ENCODE results near the gene OTOG.

The OTOG gene

GRCh38 chr11:17552392-17553248 lies 5.6 kb downstream of the OTOG start:
- Histone ChIP-seq H3K4me3 (ENCODE audit: low read depth in 1 of 2, low read length in 2 of 2) (no peak overlapping the region), H3K27ac (ENCODE audit: low read length) (no peak overlapping the region), H3K4me1 (ENCODE audit: control insufficient read depth in 1 of 2, insufficient read depth in 2 of 2, low read length in 2 of 2) (no peaks in the 10 kb centered on the region), H3K27me3 (ENCODE audit: low read depth, low read length) (peaks cover 3% of the 10 kb centered on the region), H3K36me3 (ENCODE audit: control insufficient read depth in 1 of 2, insufficient read depth in 2 of 2, low read length in 2 of 2) (no peaks in the 10 kb centered on the region), H3K9me3 (ENCODE audit: control insufficient read depth in 1 of 2, low read length in 2 of 2) (no peaks in the 10 kb centered on the region)

- no peak overlapping the region for H3K4me3 ChIP-seq (ENCODE audit: low read depth in 1 of 2, low read length in 2 of 2)
- peaks cover 3% of the 10 kb centered on the region for H3K27me3 ChIP-seq (ENCODE audit: low read depth, low read length)
- no peak overlapping the region for H3K27ac ChIP-seq (ENCODE audit: low read length)
Observed at GRCh38 chr11:17553249-17553546, 6.1 kb downstream of the OTOG start.

GRCh38 chr11:17554487-17554886 lies 7.4 kb downstream of the OTOG start:
- Histone ChIP-seq H3K9me3 (ENCODE audit: control insufficient read depth in 1 of 2, low read length in 2 of 2) (no peaks in the 10 kb centered on the region), H3K27me3 (ENCODE audit: low read depth, low read length) (peaks cover 3% of the 10 kb centered on the region), H3K4me1 (ENCODE audit: control insufficient read depth in 1 of 2, insufficient read depth in 2 of 2, low read length in 2 of 2) (no peaks in the 10 kb centered on the region), H3K27ac (ENCODE audit: low read length) (no peak overlapping the region), H3K36me3 (ENCODE audit: control insufficient read depth in 1 of 2, insufficient read depth in 2 of 2, low read length in 2 of 2) (no peaks in the 10 kb centered on the region), H3K4me3 (ENCODE audit: low read depth in 1 of 2, low read length in 2 of 2) (no peak overlapping the region)

More at GRCh38 chr11:17553249-17553546, 6.1 kb downstream of the OTOG start:
- Histone ChIP-seq H3K36me3 (ENCODE audit: control insufficient read depth in 1 of 2, insufficient read depth in 2 of 2, low read length in 2 of 2) (no peaks in the 10 kb centered on the region), H3K9me3 (ENCODE audit: control insufficient read depth in 1 of 2, low read length in 2 of 2) (no peaks in the 10 kb centered on the region), H3K4me1 (ENCODE audit: control insufficient read depth in 1 of 2, insufficient read depth in 2 of 2, low read length in 2 of 2) (no peaks in the 10 kb centered on the region)

- no peaks in the 10 kb centered on the region for H3K4me1 ChIP-seq (ENCODE audit: control insufficient read depth in 1 of 2, insufficient read depth in 2 of 2, low read length in 2 of 2)
- no peak overlapping the region for H3K27ac ChIP-seq (ENCODE audit: low read length)
- peaks cover 3% of the 10 kb centered on the region for H3K27me3 ChIP-seq (ENCODE audit: low read depth, low read length)
- H3K9me3 ChIP-seq (ENCODE audit: control insufficient read depth in 1 of 2, low read length in 2 of 2): no peaks in the 10 kb centered on the region
- no peak overlapping the region for H3K4me3 ChIP-seq (ENCODE audit: low read depth in 1 of 2, low read length in 2 of 2)
- H3K36me3 ChIP-seq (ENCODE audit: control insufficient read depth in 1 of 2, insufficient read depth in 2 of 2, low read length in 2 of 2): no peaks in the 10 kb centered on the region
Observed at GRCh38 chr11:17556999-17557398, 9.9 kb downstream of the OTOG start.

- Histone ChIP-seq H3K36me3 (ENCODE audit: control insufficient read depth in 1 of 2, insufficient read depth in 2 of 2, low read length in 2 of 2) (no peaks in the 10 kb centered on the region), H3K4me3 (ENCODE audit: low read depth in 1 of 2, low read length in 2 of 2) (no peak overlapping the region), H3K9me3 (ENCODE audit: control insufficient read depth in 1 of 2, low read length in 2 of 2) (no peaks in the 10 kb centered on the region), H3K27me3 (ENCODE audit: low read depth, low read length) (peaks cover 3% of the 10 kb centered on the region), H3K27ac (ENCODE audit: low read length) (no peak overlapping the region), H3K4me1 (ENCODE audit: control insufficient read depth in 1 of 2, insufficient read depth in 2 of 2, low read length in 2 of 2) (no peaks in the 10 kb centered on the region)
Observed at GRCh38 chr11:17558025-17558780, 11.1 kb downstream of the OTOG start.

GRCh38 chr11:17558916-17559315 lies 11.9 kb downstream of the OTOG start:
- Histone ChIP-seq H3K27ac (ENCODE audit: low read length) (no peak overlapping the region), H3K9me3 (ENCODE audit: control insufficient read depth in 1 of 2, low read length in 2 of 2) (no peaks in the 10 kb centered on the region), H3K27me3 (ENCODE audit: low read depth, low read length) (peaks cover 3% of the 10 kb centered on the region), H3K4me3 (ENCODE audit: low read depth in 1 of 2, low read length in 2 of 2) (no peak overlapping the region), H3K36me3 (ENCODE audit: control insufficient read depth in 1 of 2, insufficient read depth in 2 of 2, low read length in 2 of 2) (no peaks in the 10 kb centered on the region), H3K4me1 (ENCODE audit: control insufficient read depth in 1 of 2, insufficient read depth in 2 of 2, low read length in 2 of 2) (no peaks in the 10 kb centered on the region)

- Histone ChIP-seq H3K27me3 (ENCODE audit: low read depth, low read length) (peaks cover 3% of the 10 kb centered on the region), H3K27ac (ENCODE audit: low read length) (no peak overlapping the region), H3K9me3 (ENCODE audit: control insufficient read depth in 1 of 2, low read length in 2 of 2) (no peaks in the 10 kb centered on the region), H3K4me1 (ENCODE audit: control insufficient read depth in 1 of 2, insufficient read depth in 2 of 2, low read length in 2 of 2) (no peaks in the 10 kb centered on the region), H3K4me3 (ENCODE audit: low read depth in 1 of 2, low read length in 2 of 2) (no peak overlapping the region), H3K36me3 (ENCODE audit: control insufficient read depth in 1 of 2, insufficient read depth in 2 of 2, low read length in 2 of 2) (no peaks in the 10 kb centered on the region)
Observed at GRCh38 chr11:17559341-17560087, 12.5 kb downstream of the OTOG start.

- no peak overlapping the region for H3K27ac ChIP-seq (ENCODE audit: low read length)
- no peaks in the 10 kb centered on the region for H3K36me3 ChIP-seq (ENCODE audit: control insufficient read depth in 1 of 2, insufficient read depth in 2 of 2, low read length in 2 of 2)
- H3K9me3 ChIP-seq (ENCODE audit: control insufficient read depth in 1 of 2, low read length in 2 of 2): no peaks in the 10 kb centered on the region
- H3K4me3 ChIP-seq (ENCODE audit: low read depth in 1 of 2, low read length in 2 of 2): no peak overlapping the region
- no peaks in the 10 kb centered on the region for H3K27me3 ChIP-seq (ENCODE audit: low read depth, low read length)
- no peaks in the 10 kb centered on the region for H3K4me1 ChIP-seq (ENCODE audit: control insufficient read depth in 1 of 2, insufficient read depth in 2 of 2, low read length in 2 of 2)
Observed at GRCh38 chr11:17560281-17561110, 13.4 kb downstream of the OTOG start.

GRCh38 chr11:17561111-17561415 lies 14.0 kb downstream of the OTOG start:
- H3K36me3 ChIP-seq (ENCODE audit: control insufficient read depth in 1 of 2, insufficient read depth in 2 of 2, low read length in 2 of 2): no peaks in the 10 kb centered on the region
- H3K4me3 ChIP-seq (ENCODE audit: low read depth in 1 of 2, low read length in 2 of 2): no peak overlapping the region
- H3K9me3 ChIP-seq (ENCODE audit: control insufficient read depth in 1 of 2, low read length in 2 of 2): no peaks in the 10 kb centered on the region
- no peaks in the 10 kb centered on the region for H3K4me1 ChIP-seq (ENCODE audit: control insufficient read depth in 1 of 2, insufficient read depth in 2 of 2, low read length in 2 of 2)
- H3K27me3 ChIP-seq (ENCODE audit: low read depth, low read length): no peaks in the 10 kb centered on the region
- H3K27ac ChIP-seq (ENCODE audit: low read length): no peak overlapping the region

- Histone ChIP-seq H3K9me3 (ENCODE audit: control insufficient read depth in 1 of 2, low read length in 2 of 2) (no peaks in the 10 kb centered on the region), H3K27me3 (ENCODE audit: low read depth, low read length) (no peaks in the 10 kb centered on the region), H3K4me1 (ENCODE audit: control insufficient read depth in 1 of 2, insufficient read depth in 2 of 2, low read length in 2 of 2) (no peaks in the 10 kb centered on the region), H3K4me3 (ENCODE audit: low read depth in 1 of 2, low read length in 2 of 2) (no peak overlapping the region), H3K27ac (ENCODE audit: low read length) (no peak overlapping the region), H3K36me3 (ENCODE audit: control insufficient read depth in 1 of 2, insufficient read depth in 2 of 2, low read length in 2 of 2) (no peaks in the 10 kb centered on the region)
Observed at GRCh38 chr11:17561526-17561925, 14.5 kb downstream of the OTOG start.

GRCh38 chr11:17563231-17563646 lies 16.2 kb downstream of the OTOG start:
- Histone ChIP-seq H3K9me3 (ENCODE audit: control insufficient read depth in 1 of 2, low read length in 2 of 2) (no peaks in the 10 kb centered on the region), H3K4me1 (ENCODE audit: control insufficient read depth in 1 of 2, insufficient read depth in 2 of 2, low read length in 2 of 2) (no peaks in the 10 kb centered on the region), H3K27me3 (ENCODE audit: low read depth, low read length) (no peaks in the 10 kb centered on the region), H3K4me3 (ENCODE audit: low read depth in 1 of 2, low read length in 2 of 2) (no peak overlapping the region), H3K36me3 (ENCODE audit: control insufficient read depth in 1 of 2, insufficient read depth in 2 of 2, low read length in 2 of 2) (no peaks in the 10 kb centered on the region), H3K27ac (ENCODE audit: low read length) (no peak overlapping the region)

Data from muscle layer of duodenum (tissue), 2 donors.